Glomerular visceral epithelial cell (primary cell): ENCODE results near the gene NUP214.
"Not testable (repeated sequence)": the region's sequence is repeated elsewhere in the genome, so short reads cannot be mapped to it uniquely, and the experiment has no call there.

Experiments used
- DNase-seq: peaks from one replicate; pipeline ENCODE4 v3.0.0-alpha.2; 2016; ENCODE audit errors: extremely low spot score

The NUP214 gene

DNA sequence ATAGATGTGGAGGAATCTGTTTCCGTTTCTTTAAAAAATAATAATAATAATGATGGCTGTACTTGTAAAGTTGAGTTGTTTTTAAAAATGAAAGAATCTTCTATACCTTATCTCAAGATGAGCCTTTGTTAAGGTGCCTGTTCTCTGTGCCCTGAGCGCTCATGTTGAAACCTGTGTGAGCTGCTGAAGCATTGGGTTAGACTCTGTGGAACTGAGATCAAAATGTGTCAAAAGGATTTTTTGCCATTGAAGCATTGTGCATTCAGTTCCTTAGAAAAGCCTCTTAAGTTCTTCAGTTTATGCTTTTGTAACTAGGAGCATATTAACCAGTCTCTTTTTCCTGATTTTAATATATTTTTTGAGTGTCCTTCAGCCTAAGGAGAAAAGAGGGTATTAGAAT lies 67.7 kb downstream of the NUP214 start:
- no peak for DNase-seq

DNA sequence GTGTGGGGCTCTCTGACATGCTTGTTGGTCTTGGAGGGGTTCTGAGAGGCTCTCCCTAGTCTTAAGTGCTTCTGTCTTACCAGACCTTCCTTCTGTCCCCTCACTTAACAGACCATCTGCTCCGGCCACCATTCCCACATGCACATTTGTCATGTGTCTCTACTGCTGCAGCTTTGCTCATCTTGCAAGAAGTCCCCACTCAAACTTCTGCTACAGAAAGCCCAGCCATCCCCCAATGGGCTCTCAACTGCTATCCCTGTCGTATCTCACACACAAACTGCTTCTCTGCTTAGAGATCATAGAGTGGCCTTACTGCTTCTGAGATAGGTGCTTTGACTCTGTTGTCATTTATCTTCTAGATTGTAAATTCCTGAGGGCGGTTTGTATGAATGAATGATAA lies 69.4 kb downstream of the NUP214 start:
- DNase-seq = no peak

DNA sequence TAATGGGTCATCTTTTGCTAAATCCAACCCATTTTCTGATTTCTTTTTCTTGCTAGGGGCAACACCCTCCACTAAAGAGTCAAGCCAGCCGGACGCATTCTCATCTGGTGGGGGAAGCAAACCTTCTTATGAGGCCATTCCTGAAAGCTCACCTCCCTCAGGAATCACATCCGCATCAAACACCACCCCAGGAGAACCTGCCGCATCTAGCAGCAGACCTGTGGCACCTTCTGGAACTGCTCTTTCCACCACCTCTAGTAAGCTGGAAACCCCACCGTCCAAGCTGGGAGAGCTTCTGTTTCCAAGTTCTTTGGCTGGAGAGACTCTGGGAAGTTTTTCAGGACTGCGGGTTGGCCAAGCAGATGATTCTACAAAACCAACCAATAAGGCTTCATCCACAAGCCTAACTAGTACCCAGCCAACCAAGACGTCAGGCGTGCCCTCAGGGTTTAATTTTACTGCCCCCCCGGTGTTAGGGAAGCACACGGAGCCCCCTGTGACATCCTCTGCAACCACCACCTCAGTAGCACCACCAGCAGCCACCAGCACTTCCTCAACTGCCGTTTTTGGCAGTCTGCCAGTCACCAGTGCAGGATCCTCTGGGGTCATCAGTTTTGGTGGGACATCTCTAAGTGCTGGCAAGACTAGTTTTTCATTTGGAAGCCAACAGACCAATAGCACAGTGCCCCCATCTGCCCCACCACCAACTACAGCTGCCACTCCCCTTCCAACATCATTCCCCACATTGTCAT lies 72.0 kb downstream of the NUP214 start:
- DNase-seq = no peak

DNA sequence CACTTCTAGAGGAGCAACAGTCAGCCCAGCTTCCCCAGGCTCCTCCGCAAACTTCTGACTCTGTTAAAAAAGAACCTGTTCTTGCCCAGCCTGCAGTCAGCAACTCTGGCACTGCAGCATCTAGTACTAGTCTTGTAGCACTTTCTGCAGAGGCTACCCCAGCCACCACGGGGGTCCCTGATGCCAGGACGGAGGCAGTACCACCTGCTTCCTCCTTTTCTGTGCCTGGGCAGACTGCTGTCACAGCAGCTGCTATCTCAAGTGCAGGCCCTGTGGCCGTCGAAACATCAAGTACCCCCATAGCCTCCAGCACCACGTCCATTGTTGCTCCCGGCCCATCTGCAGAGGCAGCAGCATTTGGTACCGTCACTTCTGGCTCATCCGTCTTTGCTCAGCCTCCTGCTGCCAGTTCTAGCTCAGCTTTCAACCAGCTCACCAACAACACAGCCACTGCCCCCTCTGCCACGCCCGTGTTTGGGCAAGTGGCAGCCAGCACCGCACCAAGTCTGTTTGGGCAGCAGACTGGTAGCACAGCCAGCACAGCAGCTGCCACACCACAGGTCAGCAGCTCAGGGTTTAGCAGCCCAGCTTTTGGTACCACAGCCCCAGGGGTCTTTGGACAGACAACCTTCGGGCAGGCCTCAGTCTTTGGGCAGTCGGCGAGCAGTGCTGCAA lies 72.8 kb downstream of the NUP214 start:
- DNase-seq = no peak

DNA sequence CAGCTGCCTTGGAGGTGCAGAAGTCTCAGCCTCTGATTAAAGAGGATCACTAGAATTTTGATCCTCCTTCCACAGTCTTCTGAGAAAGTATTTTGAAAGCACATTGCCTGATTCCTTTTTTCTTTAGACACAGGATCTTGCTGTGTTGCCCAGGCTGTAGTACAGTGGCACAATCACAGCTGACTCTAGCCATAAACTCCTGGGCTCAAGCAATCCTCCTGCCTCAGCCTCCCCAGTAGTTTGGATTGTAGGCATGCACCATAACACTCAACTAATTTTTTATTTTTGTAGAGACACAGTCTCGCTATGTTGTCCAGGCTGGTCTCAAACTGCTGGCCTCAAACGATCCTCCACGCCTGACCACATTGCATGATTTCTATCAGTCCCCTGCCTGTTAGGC lies 76.5 kb downstream of the NUP214 start:
- DNase-seq = no peak

DNA sequence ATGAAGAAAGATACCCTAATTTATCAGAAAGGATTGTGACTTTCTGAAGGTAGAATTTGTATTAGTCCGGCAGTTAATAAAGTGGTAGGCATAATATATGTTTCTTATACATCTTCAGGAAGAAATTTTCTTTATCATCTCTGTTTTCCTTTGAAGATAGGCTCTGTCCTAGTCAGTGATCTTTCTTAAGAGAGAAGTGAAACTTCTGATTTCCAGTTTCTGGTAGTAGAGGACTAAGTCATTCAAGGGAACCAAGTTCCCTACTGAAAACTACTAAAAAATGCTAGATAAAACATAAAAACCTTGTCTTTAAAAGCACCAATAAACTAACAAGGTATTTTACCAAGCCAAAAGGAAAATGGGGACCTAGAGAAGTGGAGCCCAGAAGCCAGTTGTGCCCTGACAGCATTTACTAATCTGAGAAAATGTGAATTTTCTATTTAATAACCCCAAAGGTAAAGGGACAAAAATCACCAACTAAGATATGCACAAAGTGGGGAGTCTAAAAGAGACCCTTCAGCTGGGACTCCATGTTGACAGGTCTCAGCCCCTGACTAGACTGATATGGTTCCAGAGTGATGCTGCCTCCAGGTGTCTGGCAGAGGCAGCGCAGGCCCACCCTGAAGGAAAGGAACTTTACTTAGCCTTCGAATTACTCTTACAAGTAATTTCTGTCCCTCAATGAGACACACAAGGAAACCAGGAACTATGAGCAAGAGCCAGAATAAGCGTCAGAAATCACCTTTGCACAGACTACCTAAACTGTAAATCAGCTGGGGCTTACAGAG lies 78.2 kb downstream of the NUP214 start:
- DNase-seq = no peak

DNA sequence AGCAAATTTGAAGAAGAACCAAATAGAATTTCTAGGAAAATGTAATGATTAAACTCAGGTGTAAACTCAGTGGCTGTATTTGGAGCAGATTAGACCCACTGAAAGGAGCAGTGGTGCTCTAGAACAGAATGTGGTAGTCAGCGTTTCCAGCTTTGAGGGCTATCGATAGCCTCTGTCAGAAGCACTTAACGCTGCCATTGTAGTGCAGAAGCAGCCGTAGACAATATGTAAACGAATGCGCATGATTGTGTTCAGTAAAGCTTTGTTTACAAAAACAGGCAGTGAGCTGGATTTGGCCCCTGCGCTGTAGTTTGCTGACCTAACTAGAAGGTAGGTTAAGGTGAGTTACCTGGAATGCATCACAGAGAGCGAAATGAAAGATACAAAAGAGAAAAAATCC lies 78.9 kb downstream of the NUP214 start:
- DNase-seq = no peak

DNA sequence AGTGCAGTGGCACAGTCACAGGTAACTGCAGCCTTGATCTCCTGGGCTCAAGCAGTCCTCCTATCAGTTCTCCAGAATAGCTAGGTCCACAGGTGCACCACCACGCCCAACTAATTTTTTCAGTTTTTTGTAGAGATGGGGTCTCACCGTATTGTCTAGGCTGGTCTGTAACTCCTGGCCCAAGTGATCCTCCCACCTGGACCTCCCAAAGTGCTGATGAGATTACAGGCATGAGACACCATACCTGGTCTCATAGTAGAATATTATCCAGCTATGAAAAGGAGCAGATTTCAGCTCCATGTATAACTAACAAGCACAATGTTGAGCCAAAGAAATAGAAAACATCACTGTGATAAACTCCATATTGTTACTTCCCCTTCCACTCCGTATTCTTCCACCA lies 81.1 kb downstream of the NUP214 start:
- DNase-seq = no peak

DNA sequence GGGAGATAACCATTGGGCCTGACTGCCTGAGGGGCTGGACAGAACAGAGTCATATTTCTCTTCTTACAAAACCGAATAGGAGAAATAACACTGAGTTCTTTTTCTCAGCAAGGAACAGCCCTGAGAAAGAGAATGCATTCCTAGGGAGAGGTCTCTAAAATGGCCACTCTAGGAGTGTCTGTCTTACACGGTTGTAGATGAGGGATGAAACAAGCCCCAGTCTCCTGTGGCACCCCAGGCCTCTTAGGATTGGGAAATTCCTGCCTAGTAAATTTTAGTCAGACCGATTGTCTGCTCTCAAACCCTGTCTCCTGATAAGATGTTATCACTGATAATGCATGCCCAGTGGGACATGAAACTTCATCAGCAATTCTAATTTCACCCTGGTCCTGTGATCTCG lies 86.5 kb downstream of the NUP214 start:
- not testable (repeated sequence) for DNase-seq

DNA sequence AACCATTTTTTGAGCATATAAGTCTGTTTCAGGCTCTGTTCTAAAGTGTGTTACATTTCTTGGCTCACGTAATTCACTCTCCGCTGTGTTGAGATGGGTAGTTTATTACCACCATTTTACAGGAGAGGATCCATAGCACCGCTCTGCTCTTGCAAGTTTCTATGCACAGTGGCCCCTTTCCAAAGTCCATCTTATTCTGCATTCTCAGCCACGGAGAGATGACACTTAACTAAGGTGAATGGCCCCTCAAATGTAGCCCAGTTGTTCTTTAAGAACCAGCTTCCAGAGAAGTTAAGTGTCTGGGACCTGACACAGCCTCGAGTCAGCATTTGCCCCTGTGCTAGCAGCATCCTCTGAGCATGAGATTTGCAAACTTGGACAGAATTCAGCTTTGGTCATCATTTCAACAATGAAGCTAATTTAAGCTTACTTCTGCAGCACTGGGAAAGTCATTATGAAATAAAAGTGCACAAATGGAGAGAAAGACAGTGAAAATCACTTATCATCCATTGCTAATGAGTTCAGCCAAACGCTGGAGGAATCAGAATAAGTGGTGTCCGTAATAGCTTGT lies 89.0 kb downstream of the NUP214 start:
- DNase-seq = no peak

DNA sequence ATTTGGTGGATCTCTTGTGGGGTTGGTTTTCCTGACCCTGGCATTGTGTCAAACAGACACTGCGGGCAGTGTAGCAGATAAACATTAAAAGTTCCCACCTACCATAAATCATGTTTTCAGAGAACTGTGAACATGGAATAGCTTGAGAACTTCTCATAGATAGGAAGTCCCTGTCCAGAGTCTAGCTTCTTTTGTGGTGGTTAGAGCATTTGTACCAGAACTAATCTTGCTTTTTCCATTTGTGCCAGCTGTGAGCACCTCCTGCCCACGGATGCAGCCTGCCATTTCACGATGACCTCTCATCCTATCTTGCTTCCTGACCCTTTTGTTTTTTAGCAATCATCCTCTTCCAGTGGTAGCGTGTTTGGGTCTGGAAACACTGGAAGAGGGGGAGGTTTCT lies 89.5 kb downstream of the NUP214 start:
- no peak for DNase-seq

DNA sequence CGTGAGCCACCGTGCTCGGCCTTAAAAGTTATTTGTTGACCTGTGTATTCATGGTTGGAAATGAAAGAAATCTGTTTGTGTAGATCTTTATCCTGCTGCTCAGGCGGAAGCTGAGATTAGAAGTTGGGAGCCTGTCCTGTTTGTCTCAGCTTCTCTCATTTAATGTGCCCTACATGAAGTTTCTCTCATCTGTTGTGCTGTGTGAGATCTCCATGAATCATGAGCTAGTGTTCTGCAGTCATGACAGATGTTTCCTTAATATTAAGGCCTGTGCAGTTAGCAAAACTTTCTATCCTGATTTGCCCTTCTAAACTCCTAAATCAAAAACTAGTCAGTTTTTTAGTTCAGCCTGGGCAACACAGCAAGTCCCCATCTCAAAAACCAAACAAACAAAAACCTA lies 91.4 kb downstream of the NUP214 start:
- DNase-seq = no peak

DNA sequence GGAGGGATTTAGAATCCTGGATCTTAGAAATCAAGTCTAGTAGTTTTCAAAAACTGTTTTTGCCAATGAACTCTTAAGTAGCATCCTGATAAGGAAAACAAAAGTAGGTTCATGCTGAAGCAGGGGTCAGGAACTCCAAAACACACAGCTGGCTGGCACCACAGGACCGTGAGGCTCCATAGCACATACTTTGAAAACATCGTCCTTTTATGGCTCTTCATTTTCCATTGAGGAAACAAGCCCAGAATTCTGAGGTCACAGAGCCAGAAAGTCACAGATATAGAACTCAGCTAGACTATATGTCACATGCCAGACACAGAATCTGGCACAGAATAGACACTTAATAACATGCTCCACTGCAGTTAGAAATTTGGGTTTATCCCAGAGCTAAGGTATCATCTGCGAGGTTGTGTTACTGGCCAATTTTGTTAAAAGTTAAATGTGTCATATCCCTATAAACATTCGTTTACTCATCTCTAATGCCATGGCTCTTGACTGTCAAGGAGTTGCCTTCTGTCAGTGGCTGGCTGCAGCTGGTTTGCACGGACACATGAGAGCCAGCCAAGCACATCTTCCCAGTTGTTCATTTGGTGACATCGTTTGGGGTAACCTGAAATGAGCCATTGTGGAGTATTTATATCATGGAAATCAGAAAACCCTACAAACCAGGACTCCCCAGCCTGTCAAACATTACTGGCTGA lies 92.1 kb downstream of the NUP214 start:
- no peak for DNase-seq

DNA sequence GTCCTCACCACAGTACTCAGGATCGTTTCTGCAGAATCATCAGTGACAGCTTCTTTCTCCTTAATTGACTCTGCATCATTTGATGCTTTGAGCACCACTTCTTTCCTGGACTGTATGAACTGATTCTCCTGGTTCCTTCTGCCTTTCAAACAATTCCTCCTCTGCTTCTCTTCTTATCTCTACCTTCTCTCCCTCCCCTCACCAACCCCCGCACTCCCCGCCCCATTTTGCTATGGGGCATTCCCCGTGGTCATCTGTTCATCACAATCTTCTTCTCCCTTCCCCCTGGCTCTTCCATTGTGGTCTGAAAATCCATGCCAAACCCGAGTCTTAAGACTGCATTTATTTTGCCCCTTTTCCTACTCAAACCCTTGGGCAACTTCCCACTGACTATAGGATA lies 93.0 kb downstream of the NUP214 start:
- DNase-seq = no peak

DNA sequence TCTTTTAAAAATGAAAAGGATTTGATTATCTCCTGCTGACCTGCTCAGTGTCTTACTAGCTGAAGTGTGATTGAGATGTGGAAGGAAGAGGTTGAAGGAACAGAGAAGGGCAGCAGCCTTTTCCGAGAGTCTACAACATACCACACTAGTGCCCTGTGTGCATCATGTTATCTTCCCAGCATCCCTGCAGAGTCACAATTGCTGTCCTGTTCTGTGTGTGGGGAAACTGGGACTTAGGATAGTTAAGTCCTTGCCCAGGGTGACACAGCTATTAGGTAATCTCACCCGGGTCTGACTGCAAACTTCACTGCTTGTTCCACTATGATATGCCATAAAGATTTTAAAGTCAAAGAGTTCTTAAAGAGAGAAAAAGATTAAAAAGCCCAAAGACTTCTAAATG lies 95.1 kb downstream of the NUP214 start:
- no peak for DNase-seq

DNA sequence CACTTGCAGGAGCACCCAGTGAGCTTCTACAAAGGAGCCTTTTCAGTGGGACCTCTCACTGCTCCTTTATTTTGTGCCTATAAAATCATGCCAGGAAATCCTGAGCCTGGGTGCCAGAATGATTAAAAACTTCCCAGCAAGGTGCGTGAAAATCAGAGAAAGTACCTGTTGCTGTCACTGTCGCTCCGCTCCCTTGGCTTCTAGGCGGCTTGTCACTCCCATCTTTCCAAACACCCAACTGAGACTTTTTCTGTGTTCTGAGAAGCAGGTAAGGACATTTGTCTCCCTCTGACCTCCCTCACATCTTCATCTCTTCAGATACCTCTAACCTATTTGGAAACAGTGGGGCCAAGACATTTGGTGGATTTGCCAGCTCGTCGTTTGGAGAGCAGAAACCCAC lies 97.1 kb downstream of the NUP214 start:
- no peak for DNase-seq

DNA sequence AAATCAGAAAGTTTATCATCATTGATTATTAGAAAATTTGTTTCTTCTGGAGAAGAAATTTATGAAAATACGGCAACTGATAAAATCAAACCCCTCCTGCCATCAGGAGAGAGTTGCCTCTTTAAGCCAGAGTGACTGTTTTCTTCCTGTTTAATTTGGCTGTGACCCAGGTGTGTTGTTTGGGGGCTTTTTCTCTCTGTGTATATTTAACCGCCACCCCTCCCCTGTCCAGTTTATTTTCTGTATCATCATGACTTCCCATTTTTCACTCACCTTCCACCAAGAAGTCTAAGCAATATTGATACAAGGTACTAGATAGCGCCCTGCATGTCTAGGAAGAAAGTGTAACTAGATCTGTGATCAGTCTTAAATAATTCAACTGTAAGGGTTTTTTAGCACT lies 100.8 kb downstream of the NUP214 start:
- DNase-seq = no peak

DNA sequence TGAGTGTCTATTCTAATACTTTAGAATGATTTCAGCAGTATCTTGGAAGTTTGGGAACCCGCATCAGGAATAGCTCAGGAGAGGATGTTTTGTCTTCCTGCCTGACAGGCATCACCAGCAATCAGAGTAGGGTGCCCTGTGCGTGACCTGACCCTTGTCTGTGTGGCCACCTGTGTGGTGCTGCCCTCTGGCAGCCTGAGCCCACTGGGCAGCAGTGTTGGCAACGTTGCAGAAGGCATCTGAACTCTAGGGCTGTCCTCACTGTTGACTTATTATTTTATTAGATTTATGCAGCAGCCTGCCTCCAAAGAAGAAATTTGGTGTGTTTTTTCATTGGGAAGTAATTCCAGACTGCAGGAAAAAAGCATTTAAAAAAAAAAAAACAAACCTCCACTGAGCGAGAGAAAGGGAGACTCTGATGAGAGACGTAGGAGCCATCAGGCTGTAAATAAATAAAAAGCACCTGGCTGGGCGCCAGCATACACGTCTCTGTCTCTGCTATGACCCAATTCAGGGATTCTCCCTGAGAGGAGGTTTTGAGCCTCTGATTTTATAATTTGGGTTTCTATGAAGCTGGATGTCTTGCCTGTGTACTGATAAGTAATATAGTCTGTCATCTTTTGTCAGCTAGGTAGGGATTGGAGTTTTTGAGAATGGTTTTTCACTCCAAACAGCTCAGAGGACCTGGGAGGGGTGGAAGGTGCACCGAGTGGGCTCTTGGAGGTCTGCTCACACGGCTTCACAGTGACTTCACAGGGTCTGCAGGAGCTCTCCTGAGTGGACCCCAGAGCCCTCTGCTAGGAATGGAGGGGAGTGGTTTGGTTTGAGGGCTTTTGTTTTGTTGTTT lies 101.9 kb downstream of the NUP214 start:
- DNase-seq = no peak

DNA sequence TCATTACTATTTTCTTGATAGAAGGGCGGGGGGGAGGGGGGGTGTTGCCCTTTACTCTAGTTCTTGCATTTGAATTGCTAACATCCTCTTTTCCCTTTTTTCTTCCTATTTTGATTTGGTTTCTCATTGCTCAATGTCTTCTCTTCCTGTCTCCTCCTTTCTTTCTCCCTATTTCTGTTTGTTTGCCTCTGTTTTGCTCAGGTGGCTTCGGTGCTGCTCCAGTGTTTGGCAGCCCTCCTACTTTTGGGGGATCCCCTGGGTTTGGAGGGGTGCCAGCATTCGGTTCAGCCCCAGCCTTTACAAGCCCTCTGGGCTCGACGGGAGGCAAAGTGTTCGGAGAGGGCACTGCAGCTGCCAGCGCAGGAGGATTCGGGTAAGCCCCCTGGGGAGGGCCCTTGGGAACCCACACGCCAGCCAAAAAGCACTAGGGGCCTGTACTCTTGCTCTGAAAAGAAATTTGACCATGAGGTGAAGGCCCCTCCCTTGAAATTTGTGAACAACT lies 102.6 kb downstream of the NUP214 start:
- DNase-seq = no peak

DNA sequence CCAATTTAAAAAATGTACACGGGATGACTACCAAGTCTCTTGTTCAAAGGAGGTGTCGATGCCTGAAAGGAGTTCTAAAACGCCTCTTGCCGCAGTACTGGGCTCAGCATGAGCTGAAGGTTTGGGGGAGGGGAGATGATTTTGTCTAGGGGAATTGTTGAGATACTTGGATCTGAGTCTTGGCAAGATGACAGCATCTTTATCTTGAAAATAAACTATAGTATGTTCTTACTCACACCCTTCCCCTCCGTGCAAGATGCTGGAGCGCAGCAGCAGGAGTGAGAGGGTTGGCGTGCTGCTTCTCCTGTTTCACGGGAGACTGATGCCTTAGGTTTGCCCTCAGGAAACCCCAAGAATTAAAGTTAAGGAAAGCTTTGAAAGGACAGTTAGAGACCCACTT lies 103.6 kb downstream of the NUP214 start:
- DNase-seq = no peak

DNA sequence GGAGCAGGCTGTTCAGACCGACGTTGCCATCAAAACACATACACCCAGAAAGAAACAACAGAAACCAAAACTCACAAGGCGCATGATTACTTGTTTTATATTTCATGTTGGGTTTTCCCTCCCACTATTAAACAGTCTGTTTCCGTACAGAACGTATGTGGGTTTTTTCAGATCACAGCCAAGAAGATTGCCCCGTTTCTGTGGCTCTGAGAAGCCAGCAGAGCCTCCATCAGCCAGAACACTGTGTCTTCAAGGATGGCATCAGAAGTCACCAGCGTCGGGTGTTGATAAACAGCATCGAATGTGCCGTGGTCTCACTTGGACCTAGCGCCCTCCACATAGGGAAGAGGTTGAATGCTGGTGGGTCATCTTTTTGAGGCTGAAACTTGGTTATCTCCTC lies 108.2 kb downstream of the NUP214 start:
- DNase-seq = no peak
